COR-L47 (cell line): ENCODE results near the gene RHBDF2.

Source experiments
- DNase-seq: peaks from one replicate; lab custom pipeline; 2025; lab: John Stamatoyannopoulos, UW

RHBDF2 gene

DNA sequence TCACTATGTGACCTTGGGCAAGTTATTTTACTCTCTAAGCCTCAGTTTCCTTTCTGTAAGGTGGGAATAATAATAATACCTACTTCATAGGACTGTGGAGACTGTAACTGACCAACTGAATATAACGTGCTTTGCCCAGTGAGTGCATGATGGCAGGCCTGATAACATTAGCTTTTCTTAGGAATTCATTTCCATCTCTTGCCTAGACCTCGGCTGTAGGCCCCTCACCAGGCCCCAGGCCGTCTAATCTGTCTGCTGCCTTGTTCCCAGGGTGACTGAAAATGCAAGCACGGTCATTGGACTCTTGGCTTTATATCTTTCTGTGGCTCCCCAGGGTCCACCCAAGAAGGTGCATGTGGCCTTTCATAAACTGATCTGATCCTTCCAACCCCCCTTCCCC is 41.5 kb downstream of the RHBDF2 start:
- no peak for DNase-seq

- DNase-seq, result peak; percentile 32
These were observed 42.4 kb downstream of the RHBDF2 start for GRCh38 chr17:76458580-76459490.

- DNase-seq, result no peak
These were observed 47.8 kb downstream of the RHBDF2 start for GRCh38 chr17:76453431-76453743.

GRCh38 chr17:76452660-76453430 is 48.4 kb downstream of the RHBDF2 start, which contains the start of gene UBE2O:
TSS of gene UBE2O (minus strand) at chr17:76453152. CDS start at chr17:76453141, 11 bp downstream.
- DNase-seq, result peak; percentile 93

DNA sequence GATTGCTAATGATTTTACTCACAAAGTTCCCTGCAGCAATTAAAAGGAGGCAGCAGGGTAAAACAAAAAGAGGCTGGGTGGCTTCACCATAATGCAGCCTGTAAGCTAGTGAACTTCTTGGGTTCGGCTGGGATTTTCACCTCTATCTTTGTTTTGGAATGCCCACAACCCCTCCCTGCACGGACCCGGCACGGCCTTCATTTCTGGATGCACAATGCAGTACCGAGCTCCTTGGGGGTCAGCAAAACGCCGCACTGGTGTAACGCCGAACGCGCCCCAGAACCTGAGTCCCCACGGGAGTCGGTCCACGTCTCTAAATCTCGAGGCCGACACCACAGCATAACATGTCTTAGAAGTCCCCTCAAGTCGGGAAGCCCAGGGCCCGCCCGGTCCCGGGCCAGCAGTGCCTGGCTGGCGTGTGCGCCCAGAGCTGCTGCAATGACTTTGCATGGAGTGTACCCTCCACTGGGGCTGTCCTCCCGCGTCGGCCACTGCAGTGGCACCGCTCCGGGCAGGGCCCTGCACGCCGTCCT is 49.0 kb downstream of the RHBDF2 start:
- no peak for DNase-seq

- DNase-seq, result no peak
These were observed 49.7 kb downstream of the RHBDF2 start for GRCh38 chr17:76451506-76451905.

GRCh38 chr17:76449126-76449525 is 52.1 kb downstream of the RHBDF2 start:
- DNase-seq, result no peak

DNA sequence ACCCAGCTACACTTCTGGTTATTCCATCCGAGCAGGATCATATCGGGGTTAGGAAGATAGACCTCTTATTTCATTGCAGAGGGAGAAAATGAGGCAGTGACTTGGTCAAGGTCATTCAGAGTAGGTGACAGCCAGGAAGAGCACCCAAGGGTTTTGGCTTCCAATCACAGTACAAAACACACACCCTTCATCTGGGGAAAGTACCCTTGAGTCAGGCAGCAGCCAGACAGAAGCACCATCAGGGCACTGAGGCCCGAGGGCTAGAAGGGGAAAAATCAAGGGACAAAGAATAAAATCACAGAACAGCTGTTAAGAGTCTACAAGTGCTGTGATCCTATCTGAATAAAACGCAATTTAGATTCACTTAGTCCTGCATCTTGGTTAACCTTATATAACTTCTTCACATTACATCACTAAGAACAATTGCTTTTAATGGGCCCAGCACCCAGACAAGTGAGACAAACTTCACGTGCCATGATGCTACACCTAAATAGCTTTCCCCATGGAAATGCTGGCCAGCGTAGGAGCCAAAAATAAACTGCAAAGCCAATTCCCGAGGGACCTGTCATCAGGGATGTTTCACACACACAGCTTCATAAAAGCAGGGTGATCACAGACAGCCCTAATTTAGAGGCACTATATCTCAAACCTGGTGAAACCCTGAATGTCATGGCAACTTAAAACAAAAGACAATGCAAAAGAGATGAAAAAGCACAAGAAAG is 53.1 kb downstream of the RHBDF2 start:
- no peak for DNase-seq

DNA sequence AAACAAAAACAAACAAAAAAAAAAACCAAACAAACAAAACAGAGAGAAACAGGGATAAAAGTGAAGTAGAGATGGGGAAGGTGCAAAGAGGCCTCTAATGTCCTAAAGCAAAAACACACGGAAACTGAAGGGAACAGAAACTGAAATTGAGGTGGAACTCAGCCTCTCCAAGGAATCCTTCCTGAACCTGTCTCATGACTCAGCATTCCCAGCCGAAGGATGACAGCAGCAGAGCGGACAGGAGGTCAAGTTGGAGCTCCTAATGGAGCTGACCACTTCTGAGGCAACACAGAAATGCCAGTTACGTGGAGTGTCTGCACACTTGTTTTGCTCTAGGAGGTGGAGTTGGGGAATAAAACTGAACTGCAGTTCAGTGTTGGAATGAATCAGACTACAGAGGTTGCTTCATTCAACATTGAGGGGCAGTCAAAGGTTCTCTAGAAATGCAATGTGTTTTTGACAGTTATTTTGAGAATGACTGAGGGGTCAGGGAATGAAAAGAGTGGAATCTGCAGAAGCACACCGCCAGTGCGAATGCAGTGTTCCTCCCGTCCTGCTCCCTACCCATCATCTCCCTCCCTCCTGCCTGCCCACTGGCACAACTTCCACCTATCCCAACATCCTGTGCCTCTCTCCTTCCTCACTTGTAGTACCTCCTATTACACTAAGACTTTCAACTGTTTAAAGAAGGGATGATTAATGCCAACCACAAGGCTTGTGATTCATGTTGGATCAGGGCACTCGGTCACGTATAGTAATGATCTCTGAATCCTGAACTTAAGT is 54.6 kb downstream of the RHBDF2 start:
- no peak for DNase-seq

DNA sequence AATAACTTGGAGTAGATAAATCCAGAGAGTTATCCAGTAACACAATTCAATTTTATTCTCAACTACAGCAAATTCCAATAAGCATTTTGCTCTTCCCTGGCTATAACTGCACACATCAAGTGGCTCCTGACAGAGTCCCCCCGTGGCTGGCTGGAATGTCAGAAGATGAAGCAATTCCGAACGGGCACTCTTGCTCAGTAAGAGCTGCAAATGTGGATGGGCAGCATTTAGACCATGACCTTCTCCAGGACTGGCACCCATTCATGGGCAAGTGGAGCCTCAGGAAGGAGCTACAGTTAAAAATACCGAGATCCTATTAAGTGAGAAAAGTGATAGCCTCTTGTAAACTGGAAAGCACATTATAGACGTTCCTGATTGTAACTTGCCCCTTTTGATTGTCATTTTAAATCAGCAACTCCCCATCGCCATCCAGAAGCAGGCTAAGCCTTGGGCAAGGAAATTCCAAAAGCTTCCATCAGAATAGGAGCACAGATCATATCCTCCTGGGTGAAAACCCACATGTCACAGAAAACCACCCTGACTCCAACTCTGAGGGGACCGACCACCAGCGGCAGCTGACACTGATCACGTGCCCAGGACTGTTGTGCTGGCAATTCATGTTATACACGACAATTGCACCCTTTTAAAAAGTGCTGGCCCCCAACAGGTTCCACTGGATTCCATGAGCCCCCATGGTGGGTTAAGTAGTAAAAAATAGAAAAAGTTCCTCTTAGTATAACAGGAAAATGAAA is 55.4 kb downstream of the RHBDF2 start:
- no peak for DNase-seq

DNA sequence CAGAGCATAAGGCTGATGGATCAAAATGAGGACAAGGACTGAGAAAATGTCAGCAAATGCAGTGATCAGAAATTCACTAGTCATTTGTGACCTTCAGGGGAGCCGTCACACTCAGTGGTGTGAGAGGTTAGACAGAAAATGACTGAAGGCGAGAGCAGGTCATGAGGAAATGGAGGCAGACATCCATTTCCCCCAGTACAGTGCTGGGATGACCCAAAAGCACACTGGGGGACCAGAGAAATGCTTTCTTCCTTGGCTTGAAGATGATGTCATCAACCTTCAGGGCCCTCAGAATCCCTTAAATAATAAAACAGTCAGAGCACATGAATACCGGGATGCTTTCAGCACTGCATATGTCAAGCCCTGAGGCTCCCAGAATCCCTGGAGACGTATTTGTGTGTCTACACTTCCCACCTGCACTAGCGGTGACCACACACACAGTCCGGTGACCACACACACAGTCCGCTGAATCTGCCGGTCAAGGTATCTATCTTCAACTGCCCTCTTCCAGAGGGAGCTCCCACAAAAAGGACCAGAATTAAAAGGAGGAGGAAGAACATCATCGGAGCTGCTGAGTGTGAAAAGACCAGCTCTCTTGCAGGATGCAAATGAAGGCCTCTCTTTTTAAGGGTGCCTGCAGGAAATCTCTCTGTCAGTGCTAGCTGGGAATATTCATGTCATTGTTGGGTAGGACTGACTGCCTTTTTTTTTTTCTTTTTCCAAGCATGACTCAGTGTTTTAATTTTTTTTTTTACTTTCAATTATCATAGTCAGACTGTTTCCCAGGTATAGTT is 56.5 kb downstream of the RHBDF2 start:
- DNase-seq, result no peak

DNA sequence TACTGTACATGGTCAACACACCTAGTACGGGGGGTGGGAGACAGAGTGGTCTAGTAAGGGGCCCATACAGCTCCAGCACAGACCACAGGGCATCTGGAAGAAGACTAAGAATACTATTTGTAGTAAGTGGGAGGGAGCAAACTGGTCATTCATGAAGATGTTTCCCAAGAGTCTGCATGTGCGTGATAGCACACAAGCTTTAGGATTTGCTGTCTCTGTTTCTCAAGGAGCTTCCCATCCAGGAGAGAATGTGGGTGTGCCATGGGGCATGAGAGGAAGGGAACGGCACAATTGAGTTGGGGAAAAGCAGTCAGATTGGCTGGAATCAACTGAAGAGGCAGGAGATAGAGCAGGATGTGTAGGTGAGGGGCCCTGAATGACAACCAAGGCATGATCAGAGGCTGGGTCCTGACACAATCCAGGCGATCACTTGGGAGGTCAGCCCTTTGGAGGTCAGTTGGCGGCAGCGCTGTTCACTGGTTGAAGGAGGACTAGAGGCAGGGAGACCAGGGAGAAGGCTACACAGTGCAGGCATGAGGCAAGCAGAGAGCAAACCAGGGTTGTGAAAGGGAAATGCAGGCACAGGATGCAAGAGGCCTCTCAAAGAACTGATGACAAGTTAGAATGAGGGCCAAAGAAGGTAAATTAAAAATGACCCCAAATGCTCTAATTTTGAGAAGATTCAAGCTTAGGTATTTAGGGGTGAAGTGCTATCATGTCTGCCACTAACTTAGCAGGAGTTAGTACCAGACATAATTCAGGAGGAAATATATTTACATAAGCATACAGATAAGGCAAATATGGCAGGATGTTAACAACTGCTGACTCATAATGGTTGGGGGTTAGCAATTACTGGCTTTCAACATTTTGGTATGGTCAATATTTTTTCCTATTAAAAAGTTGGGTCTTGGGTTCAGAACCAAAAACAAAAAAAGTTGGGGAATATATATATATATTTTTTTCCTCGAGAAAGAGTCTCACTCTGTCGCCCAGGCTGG is 58.6 kb downstream of the RHBDF2 start:
- no peak for DNase-seq

DNA sequence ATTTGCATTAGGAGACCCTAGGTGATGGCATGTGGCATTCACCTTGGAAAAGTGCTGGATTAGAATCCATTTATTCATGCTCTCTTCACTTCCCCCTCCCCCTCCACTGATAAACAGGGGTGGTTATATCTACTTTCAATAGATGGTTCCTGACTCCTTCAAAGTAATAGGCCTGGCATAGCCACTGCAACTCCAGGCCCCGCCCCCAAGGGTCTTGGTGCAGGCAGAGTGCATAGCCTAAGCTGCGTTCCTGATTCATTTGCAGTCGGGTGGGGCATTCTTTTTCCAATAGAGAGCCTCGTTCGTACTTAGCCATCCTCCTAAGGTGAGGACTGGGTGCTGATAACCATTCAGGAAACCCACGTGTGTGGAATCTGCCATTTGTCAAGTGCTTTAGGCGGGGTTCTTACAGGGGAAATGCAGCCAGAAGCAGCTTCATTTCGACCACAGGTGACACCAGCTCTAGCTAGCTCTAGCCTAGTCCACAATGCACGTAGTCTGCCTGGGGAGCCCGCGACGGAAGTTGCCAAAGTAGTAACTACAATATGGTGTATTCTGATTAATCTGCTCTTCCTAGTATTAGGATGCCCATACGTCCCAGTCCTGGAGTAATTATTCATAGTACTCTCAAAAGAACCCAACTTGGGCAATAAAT is 59.4 kb downstream of the RHBDF2 start:
- no peak for DNase-seq

GRCh38 chr17:76440751-76441362 is 60.4 kb downstream of the RHBDF2 start:
- no peak for DNase-seq

DNA sequence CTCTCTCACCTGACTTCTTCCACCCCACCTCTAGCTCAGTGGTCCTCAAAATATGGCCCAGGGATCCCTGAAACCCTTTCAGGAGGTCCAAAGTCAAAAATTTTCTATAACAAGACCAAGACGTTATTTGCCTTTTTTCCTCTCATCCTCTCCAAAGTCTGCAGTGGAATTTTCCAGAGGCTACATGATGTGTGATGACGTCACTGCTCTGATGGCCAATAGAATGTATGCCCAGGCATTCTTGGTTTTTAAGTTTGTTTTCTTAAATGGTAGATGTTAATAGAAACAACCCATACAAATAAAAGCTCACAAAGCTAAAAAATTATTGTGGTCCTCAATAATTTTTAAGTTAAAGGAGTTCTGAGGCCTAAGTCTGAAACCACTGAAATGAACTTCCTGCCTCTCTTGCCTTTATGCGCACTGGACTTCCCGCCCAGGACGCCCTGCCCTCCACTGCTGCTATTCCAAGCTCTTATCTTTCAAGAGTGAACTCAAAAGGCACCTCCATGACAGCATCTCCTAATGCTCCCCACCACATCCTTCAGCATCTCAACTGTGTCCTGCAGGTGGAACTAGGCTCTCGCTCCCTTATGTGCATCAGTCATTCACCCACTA is 61.8 kb downstream of the RHBDF2 start:
- no peak for DNase-seq

GRCh38 chr17:76438906-76439305 is 62.3 kb downstream of the RHBDF2 start:
- no peak for DNase-seq
